HG03521 (cell line): ENCODE data around the gene CERK.

Experiments
- ATAC-seq: cut with Tn5 transposase; IDR thresholded peaks from one replicate; pipeline ENCODE4 v1.9.1; 2021; ENCODE audit warnings: mild to moderate bottlenecking, moderate library complexity; ENCODE audit not compliant: unreplicated experiment

The CERK gene

GRCh38 chr22:46749682-46750529 is 11.9 kb upstream of the CERK start:
- no peak for ATAC-seq

GRCh38 chr22:46748908-46749675 is 11.0 kb upstream of the CERK start:
- no peak for ATAC-seq

- no peak for ATAC-seq
Measured at GRCh38 chr22:46748206-46748907, 10.3 kb upstream of the CERK start.

- no peak for ATAC-seq
Measured at GRCh38 chr22:46747646-46748045, 9.6 kb upstream of the CERK start.

GRCh38 chr22:46746620-46747019 is 8.6 kb upstream of the CERK start:
- ATAC-seq, result no peak

- ATAC-seq, result no peak
Measured at GRCh38 chr22:46746192-46746591, 8.1 kb upstream of the CERK start.

GRCh38 chr22:46744581-46744980 is 6.5 kb upstream of the CERK start:
- no peak for ATAC-seq

GRCh38 chr22:46742576-46743221 is 4.6 kb upstream of the CERK start:
- no peak for ATAC-seq

- no peak for ATAC-seq
Measured at GRCh38 chr22:46741974-46742519, 4.0 kb upstream of the CERK start.

- no peak for ATAC-seq
Measured at GRCh38 chr22:46740910-46741780, 3.1 kb upstream of the CERK start.

- ATAC-seq, result no peak
Measured at GRCh38 chr22:46739094-46739870, 1.2 kb upstream of the CERK start.

GRCh38 chr22:46738647-46739093 is 618 bp upstream of the CERK start:
- ATAC-seq, result no peak

GRCh38 chr22:46737105-46737975 is 712 bp downstream of the CERK start:
- ATAC-seq, result peak; percentile 28

- ATAC-seq, result no peak
Measured at GRCh38 chr22:46736705-46737104, 1.3 kb downstream of the CERK start.

GRCh38 chr22:46735747-46736608 is 2.1 kb downstream of the CERK start:
- no peak for ATAC-seq

- no peak for ATAC-seq
Measured at GRCh38 chr22:46734830-46735453, 3.1 kb downstream of the CERK start.
